ENCODE results near the gene DPEP2. TPM values are rescaled to one million over a fixed set of nuclear protein-coding genes. Genes with fewer than 3 reads are reported as not detected.

DPEP2 gene
- total RNA-seq, 1 experiment from 2014 or later, result not detected

DNA sequence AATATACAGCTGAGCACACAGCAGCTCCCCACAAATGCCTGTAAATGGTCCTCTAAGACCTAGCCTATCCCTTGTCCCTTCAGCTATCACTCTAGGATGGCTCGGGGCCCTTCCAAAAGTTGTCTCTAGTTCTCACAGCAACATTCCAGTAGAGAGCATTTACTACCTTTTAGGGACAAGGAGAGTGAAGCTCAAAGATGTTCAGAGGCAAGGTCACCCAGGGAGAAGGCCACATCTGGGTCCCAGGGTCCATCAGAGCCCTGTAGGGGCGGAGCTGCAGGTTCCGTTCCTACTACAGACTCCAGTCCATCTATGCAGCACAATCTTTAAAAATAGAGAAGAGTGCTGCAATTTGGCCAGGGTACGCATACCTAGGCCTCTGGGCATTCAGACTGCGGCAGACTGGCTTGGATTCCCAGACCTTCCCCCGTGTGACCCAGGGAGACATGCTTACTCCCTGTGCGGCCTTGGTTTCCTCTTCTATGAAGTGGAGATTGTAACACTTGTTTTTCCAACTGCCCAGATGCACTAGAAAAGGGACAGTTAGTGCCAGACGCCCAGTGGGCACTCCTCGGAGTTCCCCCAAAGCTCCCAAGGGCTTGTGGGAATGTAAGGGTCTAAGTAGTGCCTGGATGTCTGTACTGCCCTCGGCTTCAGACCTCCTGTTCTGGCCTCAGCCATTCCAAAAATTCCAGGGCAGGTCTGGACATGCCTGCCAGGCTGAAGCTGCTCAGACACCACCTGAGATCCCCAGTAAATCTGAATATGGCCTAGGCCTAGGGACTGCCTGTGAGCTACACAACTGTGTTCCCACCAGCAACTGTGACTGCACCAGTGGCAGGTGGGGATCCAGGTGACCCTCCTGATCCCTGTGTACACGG is 33.4 kb downstream of the DPEP2 start:
- Histone ChIP-seq H4K20me1 (ENCODE audit: insufficient read depth) (no peaks in the 10 kb centered on the region), H3K4me3 (replicated peaks in 1 of 2; ENCODE audit: low read depth in 1 of 2, low read length in 2 of 2) (peak overlapping the region; percentile 13 to 86; a peak in 3 of 4 replicates), H3K36me3 (ENCODE audit: control insufficient read depth in 1 of 2, insufficient read depth in 2 of 2, low read length in 2 of 2) (peaks cover 0 to 3% of the 10 kb centered on the region in 2 experiments; a peak in 1 of 4 replicates), H3K79me2 (ENCODE audit: insufficient read depth, low read length) (peaks cover 32% of the 10 kb centered on the region), H3K9me3 (ENCODE audit: control insufficient read depth in 1 of 2, insufficient read depth in 1 of 2, low read depth in 1 of 2, low read length in 2 of 2) (no peaks in the 10 kb centered on the region), H3K9me2 (ENCODE audit: insufficient read depth) (no peaks in the 10 kb centered on the region), H2AFZ (ENCODE audit: low read depth, low read length, poor library complexity, severe bottlenecking) (no peak overlapping the region), H3K4me2 (ENCODE audit: low read length) (peak overlapping the region; percentile 87), H3K27me3 (ENCODE audit: insufficient read depth, low read length) (no peaks in the 10 kb centered on the region), H3K4me1 (ENCODE audit: control insufficient read depth in 1 of 2, insufficient read depth in 2 of 2, low read length in 2 of 2) (peaks cover 21 to 26% of the 10 kb centered on the region in 2 experiments), H3K27ac (ENCODE audit: low read depth, low read length) (peak overlapping the region; percentile 87), H3K9ac (ENCODE audit: low read length) (peak overlapping the region; percentile 92)
- TF ChIP-seq SRF (IDR thresholded peaks at IDR 0.05; ENCODE audit: low read depth), result no peak
- no peak for TF ChIP-seq YY1 (IDR thresholded peaks at IDR 0.05; ENCODE audit: extremely low read depth, insufficient replicate concordance, low read depth, low read length)
- no peak for TF ChIP-seq EZH2phosphoT487 (IDR thresholded peaks at IDR 0.05; ENCODE audit: borderline replicate concordance)
- TF ChIP-seq, protein P1, sequence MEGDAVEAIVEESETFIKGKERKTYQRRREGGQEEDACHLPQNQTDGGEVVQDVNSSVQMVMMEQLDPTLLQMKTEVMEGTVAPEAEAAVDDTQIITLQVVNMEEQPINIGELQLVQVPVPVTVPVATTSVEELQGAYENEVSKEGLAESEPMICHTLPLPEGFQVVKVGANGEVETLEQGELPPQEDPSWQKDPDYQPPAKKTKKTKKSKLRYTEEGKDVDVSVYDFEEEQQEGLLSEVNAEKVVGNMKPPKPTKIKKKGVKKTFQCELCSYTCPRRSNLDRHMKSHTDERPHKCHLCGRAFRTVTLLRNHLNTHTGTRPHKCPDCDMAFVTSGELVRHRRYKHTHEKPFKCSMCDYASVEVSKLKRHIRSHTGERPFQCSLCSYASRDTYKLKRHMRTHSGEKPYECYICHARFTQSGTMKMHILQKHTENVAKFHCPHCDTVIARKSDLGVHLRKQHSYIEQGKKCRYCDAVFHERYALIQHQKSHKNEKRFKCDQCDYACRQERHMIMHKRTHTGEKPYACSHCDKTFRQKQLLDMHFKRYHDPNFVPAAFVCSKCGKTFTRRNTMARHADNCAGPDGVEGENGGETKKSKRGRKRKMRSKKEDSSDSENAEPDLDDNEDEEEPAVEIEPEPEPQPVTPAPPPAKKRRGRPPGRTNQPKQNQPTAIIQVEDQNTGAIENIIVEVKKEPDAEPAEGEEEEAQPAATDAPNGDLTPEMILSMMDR (IDR thresholded peaks at IDR 0.05 in 2 of 3, conservative IDR thresholded peaks at IDR 0.05 in 1 of 3; ENCODE audit: borderline replicate concordance in 1 of 3, insufficient read depth in 1 of 3, low read depth in 2 of 3, low read length in 2 of 3), result no peak
- no peak for TF ChIP-seq FOSL1 (IDR thresholded peaks at IDR 0.05; ENCODE audit: low read depth)
- intact Hi-C loops (cut with micrococcal nuclease), result no loop called here
- no TSS peak for BruUV-seq (replicated peaks)
- ATAC-seq (no peak), DNase-seq (ENCODE audit: low read depth, low spot score) (no peak)
- CTCF ChIA-PET, result no interaction called here
- RAD21 ChIA-PET (ENCODE audit: low non-redundant PET in 1 of 2, low total read pairs in 2 of 2, uncharacterized antibody in 2 of 2, unreplicated experiment in 2 of 2), result no interaction called here
- POLR2A ChIA-PET, result no interaction called here
